Keratinocyte (primary cell): Measurements from ENCODE around the gene DNAJB11. TPM values are rescaled to one million over a fixed set of nuclear protein-coding genes. Genes with fewer than 3 reads are reported as not detected.

Source experiments
- DNase-seq: peaks from one replicate; pipeline ENCODE4 v3.0.0-alpha.2; 2011; ENCODE audit warnings: low read depth, missing footprints, low spot score
- FAIRE-seq: peaks from 2 replicates; lab custom pipeline; 2011; peaks lifted over from hg19 to GRCh38; lab: Jason Lieb, UNC
- H2AFZ ChIP-seq: 2 replicates; pipeline ENCODE4 v1.6.0; 2012; ENCODE audit warnings: low read length, control low read depth, inconsistent platforms; ENCODE audit not compliant: control insufficient read depth
- H3K27ac ChIP-seq: 2 replicates; pipeline ENCODE4 v1.5.1; 2011; ENCODE audit warnings: low read length; ENCODE audit not compliant: control insufficient read depth, insufficient read depth
- H3K27me3 ChIP-seq: 3 replicates; pipeline ENCODE4 v1.6.0; 2011; ENCODE audit warnings: low read length; ENCODE audit not compliant: control insufficient read depth, insufficient read depth; ENCODE audit errors: extremely low read depth
- H3K36me3 ChIP-seq, 2 experiments: 2 replicates in 1 of 2; 3 replicates in 1 of 2; pipeline ENCODE4 v1.5.1; 2011; ENCODE audit warnings: low read length in 2 of 2, mild to moderate bottlenecking in 1 of 2; ENCODE audit not compliant: control insufficient read depth in 2 of 2, insufficient read depth in 2 of 2; ENCODE audit errors: extremely low read depth in 1 of 2
- H3K4me1 ChIP-seq: 3 replicates; pipeline ENCODE4 v1.5.1; 2011; ENCODE audit warnings: low read length; ENCODE audit not compliant: control insufficient read depth, insufficient read depth; ENCODE audit errors: extremely low read depth
- H3K4me2 ChIP-seq: 3 replicates; pipeline ENCODE4 v1.6.0; 2011; ENCODE audit warnings: low read depth, low read length; ENCODE audit not compliant: control insufficient read depth, insufficient read depth; ENCODE audit errors: extremely low read depth
- H3K4me3 ChIP-seq, 3 experiments: fragments of 200-600 bp in 1 of 3; sonication (generic) in 1 of 3; 2 replicates in 2 of 3; 3 replicates in 1 of 3; pipeline ENCODE4 v1.5.1; 2011 to 2016; ENCODE audit warnings: low read length in 3 of 3, mild to moderate bottlenecking in 3 of 3, control low read depth in 2 of 3, inconsistent platforms in 1 of 3, low read depth in 1 of 3, mixed read lengths in 1 of 3, mixed run types in 1 of 3, moderate library complexity in 1 of 3; ENCODE audit not compliant: control insufficient read depth in 2 of 3, insufficient read depth in 2 of 3; ENCODE audit errors: extremely low read depth in 1 of 3
- H3K79me2 ChIP-seq: 2 replicates; pipeline ENCODE4 v1.6.0; 2012; ENCODE audit warnings: low read length; ENCODE audit not compliant: control insufficient read depth, insufficient read depth
- H3K9ac ChIP-seq: 3 replicates; pipeline ENCODE4 v1.6.0; 2011; ENCODE audit warnings: low read length; ENCODE audit not compliant: control insufficient read depth, insufficient read depth; ENCODE audit errors: extremely low read depth
- H3K9me1 ChIP-seq: 3 replicates; pipeline ENCODE4 v1.6.0; 2011; ENCODE audit warnings: low read length; ENCODE audit not compliant: control insufficient read depth, insufficient read depth; ENCODE audit errors: extremely low read depth
- H3K9me3 ChIP-seq: 2 replicates; pipeline ENCODE4 v1.5.1; 2012; ENCODE audit warnings: low read depth, low read length; ENCODE audit not compliant: control insufficient read depth
- H4K20me1 ChIP-seq: 3 replicates; pipeline ENCODE4 v1.6.0; 2011; ENCODE audit warnings: low read length; ENCODE audit not compliant: control insufficient read depth, insufficient read depth; ENCODE audit errors: extremely low read depth
- CTCF ChIP-seq, 3 experiments: IDR thresholded peaks in 1 of 3; conservative IDR thresholded peaks in 1 of 3; optimal IDR thresholded peaks in 1 of 3; 2 replicates in 2 of 3; 3 replicates in 1 of 3; pipeline versions ENCODE3 to v1.5.1; 2011; ENCODE audit warnings: low read length in 3 of 3, mild to moderate bottlenecking in 3 of 3, moderate library complexity in 2 of 3, control low read depth in 1 of 3, inconsistent platforms in 1 of 3; ENCODE audit not compliant: insufficient read depth in 2 of 3; ENCODE audit errors: extremely low read depth in 1 of 3
- EZH2 ChIP-seq: IDR thresholded peaks from one replicate; pipeline ENCODE4 v1.6.1; 2012; ENCODE audit warnings: inconsistent platforms, mild to moderate bottlenecking, low read length, moderate library complexity
- dilution Hi-C: fragments of 300-500 bp; cut with MboI; formaldehyde crosslinking; loops from one replicate; pipeline ENCODE4 v1.7.0; 2020; ENCODE audit warnings: low sequenced_read_pairs; ENCODE audit not compliant: extremely low pct_ligation_motif_present
- polyA plus RNA-seq, 5 experiments: library from polyadenylated mRNA; depleted of rRNA in 3 of 5; stranded (reverse) in 3 of 5; stranded (forward) in 1 of 5; unstranded in 1 of 5; fragments of >200 nt; gene quantifications; 1 replicate in 1 of 5; 2 replicates in 3 of 5; 3 replicates in 1 of 5; pipeline versions ENCODE4 v1.2.1 to v1.2.3, GENCODE V29; 2011 to 2012; ENCODE audit warnings: missing spikeins in 2 of 5, low read depth in 1 of 5, low replicate concordance in 1 of 5

DNAJB11 gene
- polyA plus RNA-seq, 1 donor (not counting 4 experiments of a cell fraction or from before 2014, with no cell fraction given): 61.8 TPM

GRCh38 chr3:186613637-186614265 is 43.2 kb downstream of the DNAJB11 start:
- H3K9ac ChIP-seq: no peak overlapping the region
- no peaks in the 10 kb centered on the region for H3K79me2 ChIP-seq
- no peaks in the 10 kb centered on the region for H3K27me3 ChIP-seq
- dilution Hi-C loops: no loop called here
- H3K4me2 ChIP-seq: no peak overlapping the region
- TF ChIP-seq CTCF (optimal IDR thresholded peaks at IDR 0.05 in 1 of 3, IDR thresholded peaks at IDR 0.05 in 1 of 3, conservative IDR thresholded peaks at IDR 0.05 in 1 of 3; ENCODE audit: extremely low read depth in 1 of 3, insufficient read depth in 2 of 3, low read length in 3 of 3): no peak
- no peaks in the 10 kb centered on the region for H3K36me3 ChIP-seq
- no peak for FAIRE-seq
- H3K4me1 ChIP-seq: peaks cover 28% of the 10 kb centered on the region
- H3K9me3 ChIP-seq: no peaks in the 10 kb centered on the region
- no peak overlapping the region for H3K27ac ChIP-seq
- no peaks in the 10 kb centered on the region for H4K20me1 ChIP-seq
- H2AFZ ChIP-seq: no peak overlapping the region
- H3K4me3 ChIP-seq: no peak overlapping the region
- DNase-seq: no peak
- no peaks in the 10 kb centered on the region for H3K9me1 ChIP-seq

GRCh38 chr3:186614266-186614596 is 43.7 kb downstream of the DNAJB11 start:
- no peak overlapping the region for H2AFZ ChIP-seq
- H3K9me1 ChIP-seq: no peaks in the 10 kb centered on the region
- H4K20me1 ChIP-seq: no peaks in the 10 kb centered on the region
- no peak overlapping the region for H3K4me2 ChIP-seq
- H3K4me1 ChIP-seq: peaks cover 28% of the 10 kb centered on the region
- no peak overlapping the region for H3K4me3 ChIP-seq
- H3K27ac ChIP-seq: no peak overlapping the region
- DNase-seq: no peak
- H3K9ac ChIP-seq: no peak overlapping the region
- H3K27me3 ChIP-seq: no peaks in the 10 kb centered on the region
- no peak for FAIRE-seq
- H3K36me3 ChIP-seq: no peaks in the 10 kb centered on the region
- TF ChIP-seq EZH2 (no peak), CTCF (optimal IDR thresholded peaks at IDR 0.05 in 1 of 3, IDR thresholded peaks at IDR 0.05 in 1 of 3, conservative IDR thresholded peaks at IDR 0.05 in 1 of 3; ENCODE audit: extremely low read depth in 1 of 3, insufficient read depth in 2 of 3, low read length in 3 of 3) (no peak)
- dilution Hi-C loops: no loop called here
- no peaks in the 10 kb centered on the region for H3K9me3 ChIP-seq
- H3K79me2 ChIP-seq: no peaks in the 10 kb centered on the region
